HepG2 (cell line): ENCODE data around the gene PRCP. TPM values are rescaled to one million over a fixed set of nuclear protein-coding genes. Genes with fewer than 3 reads are reported as not detected.

Source experiments
- ATAC-seq: fragments of 200-7000 bp; cut with Tn5 transposase; 3 replicates; pipeline ENCODE4 v1.9.1; 2020; ENCODE audit warnings: mild to moderate bottlenecking, moderate library complexity
- BruUV-seq: library from RNA; stranded (reverse); fragments of 400-500 nt; replicated peaks from 2 replicates; lab custom pipeline; 2021; lab: Mats Ljungman, UMichigan
- CTCF ChIA-PET: fragments of 300-600 bp; formaldehyde crosslinking; extraction: SDS; loops from one replicate; lab custom pipeline; 2021; ENCODE audit warnings: low total read pairs, inconsistent platforms, low intra/inter-chr PET ratio; lab: Yijun Ruan, JAX
- POLR2A ChIA-PET: fragments of 350-600 bp; sonication (Branson Sonifier 250); formaldehyde crosslinking; loops from one replicate; lab custom pipeline; 2020; ENCODE audit warnings: antibody characterized with exemption, inconsistent platforms; lab: Yijun Ruan, JAX
- DNase-seq: peaks from one replicate; pipeline ENCODE4 v3.0.0-alpha.2; 2015; ENCODE audit warnings: low spot score
- FAIRE-seq: peaks from 3 replicates; lab custom pipeline; 2011; peaks lifted over from hg19 to GRCh38; lab: Jason Lieb, UNC
- H2AFZ ChIP-seq: one replicate; pipeline ENCODE4 v1.6.1; 2011; ENCODE audit warnings: low read length, inconsistent platforms
- H3K27ac ChIP-seq: fragments of 300-600 bp; 3 replicates; pipeline ENCODE4 v1.8.0; 2011; ENCODE audit warnings: mixed run types, mild to moderate bottlenecking, mixed read lengths, low read length, inconsistent platforms; ENCODE audit not compliant: insufficient read depth; ENCODE audit errors: extremely low read length
- H3K27me3 ChIP-seq, 2 experiments: fragments of 200-600 bp in 1 of 2; 2 replicates in 1 of 2; 3 replicates in 1 of 2; pipeline versions ENCODE4 v1.6.0 to v1.8.0; 2011; ENCODE audit warnings: low read length in 2 of 2, mild to moderate bottlenecking in 2 of 2, moderate library complexity in 2 of 2, inconsistent platforms in 1 of 2; ENCODE audit not compliant: insufficient read depth in 2 of 2, control insufficient read depth in 1 of 2
- H3K36me3 ChIP-seq, 2 experiments: fragments of 200-600 bp in 1 of 2; replicated peaks in 1 of 2; 2 replicates in 1 of 2; 3 replicates in 1 of 2; pipeline versions ENCODE4 v1.5.1 to v1.8.0; 2011; ENCODE audit warnings: low read length in 2 of 2, inconsistent platforms in 1 of 2; ENCODE audit not compliant: insufficient read depth in 2 of 2, control insufficient read depth in 1 of 2
- H3K4me1 ChIP-seq: 2 replicates; pipeline ENCODE4 v1.5.1; 2012; ENCODE audit warnings: low read length, inconsistent platforms; ENCODE audit not compliant: insufficient read depth
- H3K4me2 ChIP-seq: 2 replicates; pipeline ENCODE4 v1.6.0; 2011; ENCODE audit warnings: low read depth, low read length, inconsistent platforms
- H3K4me3 ChIP-seq, 3 experiments: fragments of 200-600 bp in 1 of 3; sonication (generic), shearing (Covaris generic) in 1 of 3; replicated peaks in 1 of 3; 2 replicates each; pipeline ENCODE4 v1.5.1; 2011 to 2016; ENCODE audit warnings: low read length in 3 of 3, inconsistent platforms in 2 of 3, low read depth in 2 of 3, mild to moderate bottlenecking in 2 of 3, control low read depth in 1 of 3, mixed read lengths in 1 of 3; ENCODE audit not compliant: insufficient read depth in 1 of 3
- H3K79me2 ChIP-seq: one replicate; pipeline ENCODE4 v1.6.1; 2011; ENCODE audit warnings: low read length, inconsistent platforms; ENCODE audit not compliant: insufficient read depth
- H3K9ac ChIP-seq: 2 replicates; pipeline ENCODE4 v1.6.0; 2011; ENCODE audit warnings: mild to moderate bottlenecking, low read depth, low read length, inconsistent platforms; ENCODE audit not compliant: insufficient read depth
- H3K9me3 ChIP-seq: 2 replicates; pipeline ENCODE4 v1.5.1; 2012; ENCODE audit warnings: mild to moderate bottlenecking, low read length
- H4K20me1 ChIP-seq: 2 replicates; pipeline ENCODE4 v1.6.0; 2011; ENCODE audit warnings: inconsistent platforms, mild to moderate bottlenecking, low read length, moderate library complexity; ENCODE audit not compliant: insufficient read depth
- ARID2 ChIP-seq: sonication (generic); formaldehyde crosslinking; IDR thresholded peaks from 2 replicates; pipeline ENCODE4 v1.8.1; 2022; ENCODE audit warnings: mild to moderate bottlenecking, missing genetic modification reagents, borderline replicate concordance
- MAFF ChIP-seq: IDR thresholded peaks from 2 replicates; pipeline ENCODE4 v1.6.1; 2011; ENCODE audit warnings: low read depth, low read length, improper control_type of control experiment
- MAFK ChIP-seq, 2 experiments: IDR thresholded peaks in 1 of 2; conservative IDR thresholded peaks in 1 of 2; 2 replicates each; pipeline ENCODE4 v1.6.1; 2011; ENCODE audit warnings: improper control_type of control experiment in 2 of 2, low read length in 2 of 2
- SNAI1 ChIP-seq: sonication (generic); formaldehyde crosslinking; IDR thresholded peaks from 2 replicates; pipeline ENCODE4 v1.5.0; 2020; ENCODE audit warnings: mild to moderate bottlenecking, missing genetic modification reagents, borderline replicate concordance
- WIZ ChIP-seq: sonication (generic); formaldehyde crosslinking; IDR thresholded peaks from 2 replicates; pipeline ENCODE4 v1.5.1; 2020; ENCODE audit warnings: mild to moderate bottlenecking, missing genetic modification reagents
- ZNF138 ChIP-seq: sonication (generic); formaldehyde crosslinking; IDR thresholded peaks from 2 replicates; pipeline ENCODE4 v1.5.0; 2020; ENCODE audit warnings: mild to moderate bottlenecking, low read depth, missing genetic modification reagents
- ZNF589 ChIP-seq: sonication (generic); formaldehyde crosslinking; conservative IDR thresholded peaks from 2 replicates; pipeline ENCODE4 v1.8.0; 2022; ENCODE audit warnings: mild to moderate bottlenecking, moderate library complexity, missing genetic modification reagents
- WGBS: methylation state at CpG from one replicate; pipeline ENCODE4 v1.1.6; 2017; ENCODE audit warnings: low lambda C conversion rate; 5-methylcytosine and 5-hydroxymethylcytosine counted together
- in situ Hi-C: cut with HindIII; loops from 2 replicates; pipeline ENCODE4 v1.10.0; 2017; ENCODE audit warnings: low pct_unique_long_range_greater_than_20kb; ENCODE audit not compliant: extremely low pct_ligation_motif_present
- intact Hi-C: fragments of 100-400 bp; cut with micrococcal nuclease; formaldehyde crosslinking; loops from one replicate; pipeline ENCODE4 v1.10.0; 2022; ENCODE audit not compliant: unreplicated experiment
- polyA plus RNA-seq, 8 experiments: library from polyadenylated mRNA; depleted of rRNA in 3 of 8; stranded (reverse) in 7 of 8; unstranded in 1 of 8; fragments of >200 nt; fragmentation: Illumina TruSeq in 4 of 8; extraction: Trizol in 4 of 8; gene quantifications; 2 replicates each; pipeline versions ENCODE4 v1.2.1 to v1.2.3, GENCODE V29; 2011 to 2016; ENCODE audit warnings: low read depth in 4 of 8, missing spikeins in 1 of 8, mixed read lengths in 1 of 8; ENCODE audit not compliant: insufficient read depth in 1 of 8
- total RNA-seq, 5 experiments: library from RNA; depleted of rRNA; stranded (reverse); fragments of >200 nt; fragmentation: Illumina TruSeq; extraction: Trizol; gene quantifications; 2 replicates each; pipeline ENCODE4 v1.2.3, GENCODE V29; 2016; ENCODE audit warnings: low read depth in 1 of 5
- TF ChIP-seq, protein P1 (sequence below): sonication (generic); formaldehyde crosslinking; IDR thresholded peaks from 2 replicates; pipeline ENCODE4 v1.9.0; 2022; ENCODE audit warnings: low read depth, missing genetic modification reagents
- TF ChIP-seq, protein P2 (sequence below), 2 experiments: sonication (generic) in 1 of 2; formaldehyde crosslinking in 1 of 2; IDR thresholded peaks; 2 replicates each; pipeline versions ENCODE4 v1.5.1 to v1.6.1; 2011 to 2020; ENCODE audit warnings: borderline replicate concordance in 1 of 2, low read depth in 1 of 2, low read length in 1 of 2, mild to moderate bottlenecking in 1 of 2, missing genetic modification reagents in 1 of 2, moderate library complexity in 1 of 2

PRCP gene
- total and polyA plus RNA-seq, 2 of the 13 experiments (the other 11 are each of a cell fraction or from before 2014, with no cell fraction given), result 84.2 to 105 TPM

- Histone ChIP-seq H3K9ac (no peak overlapping the region), H3K4me1 (no peaks in the 10 kb centered on the region), H4K20me1 (no peaks in the 10 kb centered on the region; the same call in 1 of the 2 replicates), H3K27ac (no peak overlapping the region), H3K27me3 (no peaks in the 10 kb centered on the region)
- no TSS peak for BruUV-seq
- ATAC-seq, result no peak
- CTCF ChIA-PET, result no interaction called here
- no peak for DNase-seq
- in situ Hi-C loops, result no loop called here
- intact Hi-C loops, result no loop called here
- TF ChIP-seq MAFF, result peak; percentile 94
- peak; percentile 88 to 95 for TF ChIP-seq MAFK (conservative IDR thresholded peaks at IDR 0.05 in 1 of 2, IDR thresholded peaks at IDR 0.05 in 1 of 2; ENCODE audit: low read length in 2 of 2)
- no peak for TF ChIP-seq ZNF589
- no peak for TF ChIP-seq SNAI1 (CRISPR knock-in tag)
- TF ChIP-seq, all 625 proteins: peak for 2
- no peaks in the 10 kb centered on the region for H3K79me2 ChIP-seq
- H3K36me3 ChIP-seq, result peaks cover 2 to 8% of the 10 kb centered on the region in 2 experiments; a peak in 3 of 5 replicates
- H3K9me3 ChIP-seq, result no peaks in the 10 kb centered on the region
- H3K4me3 ChIP-seq, result no peak overlapping the region
- no peak overlapping the region for H2AFZ ChIP-seq
- FAIRE-seq, result no peak
- POLR2A ChIA-PET, result no interaction called here
- H3K4me2 ChIP-seq, result no peak overlapping the region
These were observed 51.4 kb downstream of the PRCP start for GRCh38 chr11:82848829-82849228.

DNA sequence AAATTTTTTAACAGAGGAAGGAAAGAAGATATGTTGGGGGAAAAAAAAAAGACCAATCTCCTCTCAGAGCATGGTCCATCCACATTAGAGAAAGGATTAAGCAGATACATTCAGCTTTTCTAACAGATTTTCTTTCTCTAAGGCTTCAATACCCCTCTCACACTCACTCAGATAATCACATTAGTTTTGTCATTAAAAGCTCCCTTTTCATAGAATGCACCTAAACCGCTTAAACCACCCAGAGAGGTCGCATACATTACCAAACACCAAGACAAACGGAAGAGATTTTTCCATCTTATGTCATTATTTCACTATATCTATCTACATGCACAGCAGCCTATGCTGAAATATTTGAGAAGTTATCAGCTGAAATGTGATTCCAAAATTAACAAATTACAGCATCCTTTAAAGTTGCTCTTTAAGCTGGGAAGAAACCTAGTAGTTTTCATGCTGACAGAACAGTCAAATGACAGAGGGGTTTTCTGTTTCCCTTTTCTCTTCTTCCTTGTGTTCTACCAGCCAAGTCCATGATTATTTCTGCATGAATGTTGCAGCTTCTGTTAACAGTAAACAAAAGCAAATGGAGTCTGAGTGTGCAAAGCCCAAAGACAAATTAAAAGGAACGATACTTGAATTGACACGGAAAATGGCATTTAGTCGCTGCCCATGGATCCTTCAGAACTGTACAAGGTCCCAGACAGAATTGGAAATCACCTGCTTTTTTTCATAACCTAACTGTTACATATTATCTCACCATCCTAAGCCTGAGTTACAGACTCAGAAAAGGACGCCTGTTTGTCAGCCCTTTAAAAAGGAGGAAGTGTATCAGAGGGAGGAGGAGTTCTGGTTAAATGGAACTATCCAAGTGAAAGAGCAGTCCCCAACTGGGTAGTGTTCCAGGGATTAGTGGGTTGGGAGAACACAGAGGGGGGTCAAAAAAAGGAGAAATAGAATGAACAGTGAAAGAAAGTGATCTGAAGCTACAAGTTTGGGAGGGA is 54.6 kb downstream of the PRCP start:
- intact Hi-C loops, result no loop called here
- TF ChIP-seq, protein P1, sequence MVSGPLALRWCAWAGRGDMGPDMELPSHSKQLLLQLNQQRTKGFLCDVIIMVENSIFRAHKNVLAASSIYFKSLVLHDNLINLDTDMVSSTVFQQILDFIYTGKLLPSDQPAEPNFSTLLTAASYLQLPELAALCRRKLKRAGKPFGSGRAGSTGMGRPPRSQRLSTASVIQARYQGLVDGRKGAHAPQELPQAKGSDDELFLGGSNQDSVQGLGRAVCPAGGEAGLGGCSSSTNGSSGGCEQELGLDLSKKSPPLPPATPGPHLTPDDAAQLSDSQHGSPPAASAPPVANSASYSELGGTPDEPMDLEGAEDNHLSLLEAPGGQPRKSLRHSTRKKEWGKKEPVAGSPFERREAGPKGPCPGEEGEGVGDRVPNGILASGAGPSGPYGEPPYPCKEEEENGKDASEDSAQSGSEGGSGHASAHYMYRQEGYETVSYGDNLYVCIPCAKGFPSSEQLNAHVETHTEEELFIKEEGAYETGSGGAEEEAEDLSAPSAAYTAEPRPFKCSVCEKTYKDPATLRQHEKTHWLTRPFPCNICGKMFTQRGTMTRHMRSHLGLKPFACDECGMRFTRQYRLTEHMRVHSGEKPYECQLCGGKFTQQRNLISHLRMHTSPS (CRISPR knock-in tag), result no peak
- TF ChIP-seq WIZ (CRISPR knock-in tag) (no peak), ARID2 (CRISPR knock-in tag) (no peak), ZNF138 (CRISPR knock-in tag) (no peak)
- TF ChIP-seq, protein P2, sequence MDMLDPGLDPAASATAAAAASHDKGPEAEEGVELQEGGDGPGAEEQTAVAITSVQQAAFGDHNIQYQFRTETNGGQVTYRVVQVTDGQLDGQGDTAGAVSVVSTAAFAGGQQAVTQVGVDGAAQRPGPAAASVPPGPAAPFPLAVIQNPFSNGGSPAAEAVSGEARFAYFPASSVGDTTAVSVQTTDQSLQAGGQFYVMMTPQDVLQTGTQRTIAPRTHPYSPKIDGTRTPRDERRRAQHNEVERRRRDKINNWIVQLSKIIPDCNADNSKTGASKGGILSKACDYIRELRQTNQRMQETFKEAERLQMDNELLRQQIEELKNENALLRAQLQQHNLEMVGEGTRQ (IDR thresholded peaks at IDR 0.05; ENCODE audit: low read depth, low read length), result no peak
- TF ChIP-seq, protein P2 (CRISPR knock-in tag; IDR thresholded peaks at IDR 0.05; ENCODE audit: borderline replicate concordance), result no peak

More for the DNA sequence above, 54.6 kb downstream of the PRCP start:
- FAIRE-seq (no peak), ATAC-seq (no peak), DNase-seq (no peak)
- Histone ChIP-seq H3K27me3 (no peaks in the 10 kb centered on the region), H3K9ac (no peak overlapping the region), H3K9me3 (no peaks in the 10 kb centered on the region), H3K4me3 (no peak overlapping the region), H3K4me1 (no peaks in the 10 kb centered on the region), H3K27ac (no peak overlapping the region), H3K4me2 (no peak overlapping the region), H2AFZ (no peak overlapping the region), H3K36me3 (peaks cover 2 to 8% of the 10 kb centered on the region in 2 experiments; a peak in 3 of 5 replicates), H4K20me1 (no peaks in the 10 kb centered on the region), H3K79me2 (no peaks in the 10 kb centered on the region)
- ChIA-PET POLR2A (no interaction called here), CTCF (no interaction called here)
- 95% methylated on average over 7 of the region's 7 CpGs for WGBS
- no TSS peak for BruUV-seq
- in situ Hi-C loops, result no loop called here
